BE2C (cell line): ENCODE data around the gene PIK3C2G.
"Not testable (repeated sequence)": the region's sequence is repeated elsewhere in the genome, so short reads cannot be mapped to it uniquely, and the experiment has no call there.

ENCODE experiments used
- DNase-seq: peaks from one replicate; pipeline ENCODE4 v3.0.0-alpha.2; 2020
- H3K27me3 ChIP-seq: fragments of 250-450 bp; sonication (Bioruptor Pico); 2 replicates; pipeline ENCODE4 v1.5.1; 2020; ENCODE audit warnings: mild to moderate bottlenecking
- H3K36me3 ChIP-seq: fragments of 250-450 bp; sonication (Bioruptor Pico); 2 replicates; pipeline ENCODE4 v1.5.1; 2020; ENCODE audit warnings: mild to moderate bottlenecking
- H3K4me1 ChIP-seq: fragments of 250-450 bp; sonication (Bioruptor Pico); 2 replicates; pipeline ENCODE4 v1.5.1; 2020
- H3K4me3 ChIP-seq: 2 replicates; pipeline ENCODE4 v1.5.1; 2011; ENCODE audit warnings: low read depth, low read length
- H3K9me3 ChIP-seq: fragments of 250-450 bp; sonication (Bioruptor Pico); 2 replicates; pipeline ENCODE4 v1.5.1; 2020
- CTCF ChIP-seq: IDR thresholded peaks from 2 replicates; pipeline ENCODE4 v1.5.1; 2012; ENCODE audit warnings: mild to moderate bottlenecking, low read depth, low read length

PIK3C2G gene

GRCh38 chr12:18690653-18691052, 429.3 kb downstream of the PIK3C2G start:
- no peak for DNase-seq
- H3K4me3 ChIP-seq = no peak overlapping the region

GRCh38 chr12:18693986-18694385, 432.7 kb downstream of the PIK3C2G start:
- H3K4me1 ChIP-seq, H3K9me3 ChIP-seq, H3K4me3 ChIP-seq, H3K36me3 ChIP-seq, DNase-seq, H3K27me3 ChIP-seq: not testable (repeated sequence)

More at GRCh38 chr12:18690653-18691052, 429.3 kb downstream of the PIK3C2G start:
- H3K9me3 ChIP-seq = no peaks in the 10 kb centered on the region
- TF ChIP-seq CTCF = no peak
- H3K4me1 ChIP-seq = no peaks in the 10 kb centered on the region
- no peaks in the 10 kb centered on the region for H3K36me3 ChIP-seq
- no peaks in the 10 kb centered on the region for H3K27me3 ChIP-seq

DNA sequence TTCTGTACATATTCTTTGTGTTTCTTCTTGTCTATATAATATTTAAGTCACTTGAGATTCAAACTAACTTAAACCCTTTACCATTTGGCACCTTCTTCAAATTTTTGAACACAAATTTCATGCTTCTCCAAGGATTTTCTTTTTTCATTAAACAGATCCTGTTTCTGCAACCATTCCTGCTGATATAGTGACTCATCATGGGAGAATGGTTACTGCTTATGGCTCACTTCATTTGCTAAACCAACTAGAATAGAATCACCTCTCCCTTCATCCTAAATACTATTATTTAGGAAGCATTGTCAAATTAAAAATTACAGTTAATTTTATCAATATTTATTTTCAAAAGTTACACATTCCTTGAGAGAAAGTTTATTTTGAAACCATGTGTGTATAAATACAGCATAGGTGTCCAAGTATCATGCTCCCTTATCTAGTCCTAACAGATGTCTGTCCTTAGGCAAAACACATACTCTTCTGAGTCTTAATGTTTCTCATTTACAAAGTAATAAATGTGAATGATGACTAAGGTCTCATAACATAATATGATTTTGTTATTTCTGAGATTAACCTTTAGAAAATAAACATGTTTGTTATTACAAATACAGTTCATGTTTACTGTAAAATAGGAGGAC, 435.8 kb downstream of the PIK3C2G start:
- H3K4me1 ChIP-seq = no peaks in the 10 kb centered on the region

More for the DNA sequence above, 435.8 kb downstream of the PIK3C2G start:
- no peak for DNase-seq
- Histone ChIP-seq H3K27me3 (no peaks in the 10 kb centered on the region), H3K4me3 (no peak overlapping the region), H3K9me3 (no peaks in the 10 kb centered on the region), H3K36me3 (no peaks in the 10 kb centered on the region)
- TF ChIP-seq CTCF = no peak
